ENCODE results near the gene HTR3D.

- TF ChIP-seq ZNF565 (CRISPR knock-in tag; conservative IDR thresholded peaks at IDR 0.05; ENCODE audit: low read depth) (no peak), ZFP3 (CRISPR knock-in tag; IDR thresholded peaks at IDR 0.05) (no peak), ARNTL (CRISPR knock-in tag; IDR thresholded peaks at IDR 0.05; ENCODE audit: borderline replicate concordance, low read depth) (no peak), ZNF70 (CRISPR knock-in tag; IDR thresholded peaks at IDR 0.05) (no peak), ISL1 (CRISPR knock-in tag; IDR thresholded peaks at IDR 0.05) (no peak), PPARA (CRISPR knock-in tag; IDR thresholded peaks at IDR 0.05; ENCODE audit: borderline replicate concordance) (no peak), SNAI2 (CRISPR knock-in tag; IDR thresholded peaks at IDR 0.05) (no peak), ZFP30 (CRISPR knock-in tag; IDR thresholded peaks at IDR 0.05) (no peak), ZNF8 (CRISPR knock-in tag; IDR thresholded peaks at IDR 0.05) (no peak), CSDC2 (CRISPR knock-in tag; IDR thresholded peaks at IDR 0.05) (no peak), TCF4 (CRISPR knock-in tag; IDR thresholded peaks at IDR 0.05; ENCODE audit: borderline replicate concordance) (no peak), CSRNP3 (CRISPR knock-in tag; IDR thresholded peaks at IDR 0.05) (no peak), CREB5 (CRISPR knock-in tag; IDR thresholded peaks at IDR 0.05; ENCODE audit: low read depth) (no peak)
Observed at GRCh38 chr3:183988216-183988790, 43.2 kb upstream of the HTR3D start.

All from SK-N-SH treated with all-trans-retinoic acid at 6 μM for 48 hours (cell line).